Hematopoietic multipotent progenitor cell treated with erythropoietin and hydrocortisone succinate and interleukin-3 and kit ligand, for 15 days (in vitro differentiated cells): ENCODE data around the gene ACACA.
A peak's percentile ranks its signal among the peaks of the same experiment; 100 is the strongest.
"Not testable (repeated sequence)": the region's sequence is repeated elsewhere in the genome, so short reads cannot be mapped to it uniquely, and the experiment has no call there.

Experiments used
- DNase-seq: peaks from one replicate; pipeline ENCODE4 v3.0.0-alpha.2; 2015; ENCODE audit warnings: low spot score

The ACACA gene

DNA sequence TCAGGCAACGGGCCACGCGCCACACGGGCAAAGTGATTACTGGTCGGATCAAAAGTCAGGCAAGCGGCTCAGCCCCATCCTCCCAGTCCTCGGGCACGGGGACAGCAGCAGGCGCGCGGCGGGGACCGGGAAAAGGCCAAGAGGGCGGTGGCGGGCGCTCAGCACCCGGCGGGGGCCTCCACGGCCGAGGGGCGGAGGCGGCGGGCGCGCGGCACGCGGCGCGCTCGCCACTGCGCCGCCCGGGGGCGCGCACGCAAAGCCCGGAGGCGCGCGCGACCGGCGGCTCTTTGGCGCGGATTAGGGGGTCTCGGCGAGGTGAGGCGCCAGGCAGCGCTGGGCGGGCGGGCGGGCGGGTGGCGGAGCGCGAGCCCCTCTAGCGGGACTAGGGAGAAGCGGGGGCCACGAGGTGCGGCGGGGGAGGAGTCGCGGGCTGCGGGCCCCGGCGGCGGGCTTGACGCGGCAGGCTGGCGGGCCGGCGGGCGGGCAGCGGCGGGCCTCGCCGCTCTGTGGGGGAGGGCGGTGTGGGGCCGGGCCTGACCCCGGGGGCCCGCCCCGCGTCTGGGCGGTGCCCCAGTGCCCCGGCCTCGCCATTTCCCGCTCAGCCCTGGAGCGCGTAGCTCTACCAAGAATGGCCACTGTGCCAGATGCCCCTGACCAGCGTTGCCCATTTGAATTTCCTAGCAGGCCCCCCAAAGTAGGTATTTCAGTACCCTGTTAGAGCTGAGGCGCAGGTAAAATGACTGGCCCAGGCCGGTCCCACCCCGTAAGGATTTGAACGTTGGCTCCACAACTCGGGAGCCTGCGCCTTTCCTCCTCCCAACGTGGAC, at the start of gene ACACA, which contains the start of gene TADA2A:
ACACA (minus strand) TSS at position 202 of the 827 bp plus-strand sequence. CDS start 537 bp downstream, outside the sequence.
TADA2A (plus strand) TSS at position 252 of the 827 bp plus-strand sequence. CDS start 4,480 bp downstream, outside the sequence.
- DNase-seq = peak; percentile 70

DNA sequence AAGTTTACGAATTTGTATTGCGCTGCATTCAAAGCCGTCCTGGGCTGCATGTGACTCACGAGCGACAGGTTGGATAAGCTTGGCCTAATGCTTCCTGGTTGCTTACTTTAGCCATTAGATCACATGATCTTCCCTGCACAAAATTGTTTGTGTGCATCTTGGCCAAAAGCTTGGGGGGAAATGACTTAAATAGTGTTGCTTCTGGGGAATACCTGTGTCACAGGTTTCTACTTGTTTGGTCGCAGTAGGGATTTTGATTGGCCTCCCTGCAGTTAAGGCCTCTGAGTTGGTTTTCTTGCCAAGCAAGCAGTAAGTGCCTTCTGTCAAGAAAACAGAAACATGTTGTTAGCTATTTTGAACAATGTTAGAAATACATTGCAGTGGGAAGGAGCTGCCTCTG, 43.5 kb upstream of the ACACA start:
- no peak for DNase-seq

DNA sequence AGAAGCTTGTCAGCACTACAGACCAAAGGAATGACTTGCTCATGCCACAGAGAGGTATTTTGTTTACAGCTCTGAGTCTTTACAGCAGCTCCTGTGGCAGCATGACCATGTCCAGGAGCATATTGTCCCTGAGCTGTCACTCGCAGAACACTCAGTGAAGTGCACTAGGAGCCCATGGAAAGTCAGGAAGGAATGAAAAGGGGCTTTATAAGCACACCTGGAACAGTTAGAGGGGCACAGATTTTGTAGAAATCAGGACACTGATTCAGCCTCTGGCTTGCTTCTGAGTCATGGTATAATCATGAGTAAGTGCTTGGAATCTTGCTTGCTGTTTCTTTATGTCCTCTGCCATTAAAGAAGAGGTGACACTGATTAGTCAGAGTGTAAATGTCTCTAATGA, 41.0 kb upstream of the ACACA start:
- DNase-seq = no peak

DNA sequence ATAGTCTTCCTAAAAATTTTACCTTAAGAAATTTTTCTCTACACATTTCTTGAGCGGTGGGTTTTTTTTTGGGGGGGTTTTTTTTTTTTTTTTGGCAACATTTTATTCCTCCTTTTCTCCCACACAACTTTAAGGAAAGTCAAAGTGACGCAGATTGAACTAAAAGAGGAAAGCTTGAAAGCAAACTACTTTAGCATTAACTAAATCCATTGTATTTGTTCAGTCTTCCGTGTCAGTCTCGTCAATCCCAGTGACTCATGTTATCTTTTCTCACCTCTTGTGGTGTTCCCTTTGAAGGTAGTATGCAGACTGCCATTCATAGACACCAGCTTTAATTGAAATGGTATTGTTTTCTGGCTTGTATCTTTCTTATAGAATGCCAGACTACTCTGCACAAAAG, 39.4 kb upstream of the ACACA start:
- DNase-seq = no peak

DNA sequence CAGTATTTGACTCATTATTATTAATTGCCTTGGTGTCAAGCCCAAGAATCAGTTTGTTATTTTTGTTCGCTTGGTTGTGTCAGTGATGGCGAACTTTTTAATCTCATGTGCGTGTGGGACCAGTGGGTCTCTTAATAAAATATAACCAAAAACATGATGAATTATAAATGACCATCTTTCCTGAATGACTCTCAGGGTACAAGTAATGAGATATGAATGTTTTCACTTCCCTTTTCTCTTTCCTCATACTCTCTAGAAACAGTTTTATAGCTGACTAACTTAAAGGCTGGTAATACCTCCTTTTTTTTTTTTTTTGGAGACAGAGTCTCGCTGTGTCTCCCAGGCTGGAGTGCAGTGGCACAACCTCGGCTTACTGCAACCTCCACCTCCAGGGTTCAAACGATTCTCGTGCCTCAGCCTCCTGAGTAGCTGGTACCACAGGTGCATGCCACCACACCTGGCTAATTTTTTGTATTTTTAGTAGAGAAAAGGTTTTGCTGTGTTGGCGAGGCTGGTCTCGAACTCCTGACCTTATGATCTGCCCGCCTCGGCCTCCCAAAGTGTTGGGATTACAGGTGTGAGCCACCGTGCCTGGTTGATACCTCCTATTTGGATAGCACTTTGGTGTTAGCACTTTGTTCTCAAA, 34.9 kb upstream of the ACACA start:
- DNase-seq = not testable (repeated sequence)

DNA sequence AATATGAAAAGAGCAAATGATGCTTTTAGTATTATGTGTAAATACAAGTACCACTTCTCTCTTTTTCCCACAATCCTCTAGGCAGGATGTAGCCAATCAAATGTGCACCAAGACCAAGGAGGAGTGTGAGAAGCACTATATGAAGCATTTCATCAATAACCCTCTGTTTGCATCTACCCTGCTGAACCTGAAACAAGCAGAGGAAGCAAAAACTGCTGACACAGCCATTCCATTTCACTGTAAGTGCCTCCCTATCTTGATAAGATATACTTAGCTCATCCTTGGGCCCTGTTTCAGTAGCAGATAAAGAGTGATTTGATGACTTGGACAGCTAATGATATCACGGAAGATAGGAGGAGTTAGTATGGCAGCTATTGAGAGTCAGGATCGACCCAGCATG, 33.8 kb upstream of the ACACA start:
- DNase-seq = no peak

DNA sequence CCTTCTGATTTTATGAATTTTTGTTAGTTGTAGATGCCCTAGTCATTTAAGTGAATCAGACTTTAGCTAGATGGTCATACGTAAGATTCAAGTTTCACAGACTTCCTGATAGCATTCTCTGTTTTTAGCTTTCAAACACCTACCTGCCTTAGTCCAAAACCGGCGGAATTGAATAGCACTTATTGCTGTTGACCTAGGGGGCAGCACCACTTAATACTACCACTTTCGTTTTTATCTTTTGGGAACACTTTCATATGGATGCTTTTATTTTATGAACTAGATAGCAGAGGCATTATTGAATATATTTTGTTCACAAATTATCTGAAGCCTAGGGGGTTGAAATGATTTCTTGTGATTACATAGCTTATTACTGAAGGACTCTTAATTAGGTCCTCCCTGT, 31.5 kb upstream of the ACACA start:
- no peak for DNase-seq

DNA sequence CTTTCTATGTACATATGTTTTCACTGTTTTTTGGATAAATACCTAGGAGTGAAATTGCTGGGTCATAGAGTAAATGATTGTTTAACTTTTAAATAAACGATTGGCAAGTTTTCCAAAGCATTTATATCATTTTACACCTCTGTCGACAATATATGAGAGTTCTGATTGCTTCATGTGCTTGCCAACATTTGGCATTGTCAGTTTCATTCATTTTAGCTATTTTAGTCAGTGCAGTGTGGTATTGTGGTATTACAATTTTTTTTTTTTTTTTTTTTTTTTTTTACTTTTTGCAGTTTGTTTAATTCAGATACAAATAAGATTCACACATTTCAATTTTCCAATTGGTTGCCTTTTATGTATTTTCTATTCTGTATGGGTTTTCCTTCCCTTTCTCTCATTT, 26.0 kb upstream of the ACACA start:
- no peak for DNase-seq

DNA sequence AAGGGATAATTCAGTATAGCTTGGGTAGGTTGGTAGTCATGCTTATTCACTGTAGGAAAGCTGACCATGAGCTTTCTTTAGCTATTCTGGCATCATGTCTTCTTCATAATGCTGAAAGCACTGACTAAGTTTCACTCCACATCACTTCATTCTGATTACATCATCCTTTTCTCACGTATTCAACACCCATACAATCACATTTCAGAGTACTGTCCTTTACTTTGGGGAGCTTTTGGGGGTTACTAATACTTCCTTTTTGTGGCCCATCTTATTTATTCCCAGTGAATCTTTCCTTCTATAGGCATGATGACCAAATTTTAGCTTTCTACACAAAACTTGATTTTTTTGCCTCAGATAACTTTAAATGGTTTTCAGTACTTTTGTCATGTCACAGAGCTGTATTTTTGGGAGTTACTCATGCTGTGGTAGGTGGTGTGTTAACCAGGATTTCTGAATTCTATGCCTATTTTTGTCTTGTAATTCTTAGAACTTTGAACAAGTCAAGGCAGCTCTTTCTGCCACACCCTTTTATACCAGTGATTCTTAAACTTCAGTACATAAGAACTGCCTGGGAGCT, 23.5 kb upstream of the ACACA start:
- DNase-seq = no peak

DNA sequence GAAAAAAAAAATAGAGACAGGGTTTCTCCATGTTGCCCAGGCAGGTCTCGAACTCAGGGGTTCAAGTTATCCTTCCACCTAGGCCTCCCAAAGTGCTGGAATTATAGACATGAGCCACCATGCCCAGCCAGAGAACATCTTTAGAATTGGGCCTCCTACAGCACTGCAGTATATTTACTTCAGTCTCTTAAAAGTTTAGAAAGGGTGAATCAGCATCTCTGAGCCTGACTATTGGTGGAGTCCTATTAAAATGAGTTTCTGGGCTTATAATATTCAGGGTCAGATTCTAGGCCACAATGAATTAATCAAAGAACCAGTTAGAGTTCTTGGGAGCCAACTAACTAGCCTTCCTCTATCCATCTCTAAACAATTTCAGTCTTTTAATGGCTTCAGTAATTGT, 22.8 kb upstream of the ACACA start:
- DNase-seq = no peak

DNA sequence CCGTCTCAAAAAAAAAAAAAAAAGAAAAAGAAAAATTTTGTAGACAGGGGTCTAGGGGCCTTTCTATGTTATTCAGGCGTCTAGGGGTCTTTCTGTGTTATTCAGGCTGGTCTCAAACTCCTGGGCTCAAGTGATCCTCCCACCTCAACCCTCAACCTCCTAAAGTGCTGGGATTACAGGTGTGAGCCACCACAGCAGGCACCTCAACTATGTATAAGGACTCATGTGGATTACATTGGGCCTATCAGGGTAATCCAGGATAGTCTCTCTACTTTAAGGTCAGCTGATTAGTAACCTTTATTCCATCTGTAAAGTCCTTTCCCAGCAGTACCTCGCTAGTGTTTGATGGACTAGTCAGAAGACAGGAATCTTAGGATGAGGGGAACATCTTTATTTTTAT, 22.4 kb upstream of the ACACA start:
- DNase-seq = no peak

DNA sequence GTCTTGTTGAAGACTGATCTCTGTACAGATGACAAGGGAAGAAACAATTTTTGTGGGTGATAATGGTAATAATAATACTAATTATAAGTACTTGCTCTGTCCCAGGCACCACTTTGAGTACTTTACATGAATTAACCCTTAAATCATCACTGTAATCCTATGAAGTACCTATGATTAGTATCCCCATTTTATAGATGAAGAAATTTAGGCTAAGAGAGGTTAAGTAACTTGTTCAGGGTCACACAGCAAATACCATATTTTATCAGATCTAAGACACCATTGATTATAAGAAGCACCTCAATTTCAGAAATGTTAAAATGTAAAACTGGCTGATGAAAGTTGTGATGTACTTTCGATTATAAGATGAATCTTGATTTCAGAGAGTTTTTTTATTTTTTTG, 18.6 kb upstream of the ACACA start:
- DNase-seq = no peak

DNA sequence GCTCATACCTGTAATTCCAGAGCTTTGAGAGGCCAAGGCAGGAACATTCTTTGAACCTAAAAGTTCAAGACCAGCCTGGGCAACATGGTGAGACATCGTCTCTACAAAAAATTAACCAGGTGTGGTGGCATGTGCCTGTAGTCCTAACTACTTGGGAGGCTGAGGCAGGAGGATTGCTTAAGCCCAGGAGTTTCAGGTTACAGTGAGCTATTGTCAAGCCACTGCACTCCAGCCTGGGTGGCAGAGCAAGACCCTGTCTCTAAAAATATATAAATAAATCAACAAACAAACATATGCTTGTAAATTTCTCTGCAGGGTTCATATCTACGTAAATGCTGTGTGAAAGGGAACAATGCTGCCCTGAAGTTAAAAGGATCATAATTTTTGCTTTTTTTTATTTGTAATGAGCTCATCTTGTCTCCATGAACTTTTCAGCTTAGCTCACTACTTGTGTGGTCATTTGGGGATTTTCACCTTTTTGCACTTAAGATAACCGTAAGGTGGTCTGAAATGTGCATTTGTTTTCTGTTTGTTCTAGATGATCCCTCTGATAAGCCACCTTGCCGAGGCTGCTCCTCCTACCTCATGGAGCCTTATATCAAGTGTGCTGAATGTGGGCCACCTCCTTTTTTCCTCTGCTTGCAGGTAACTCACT, 16.5 kb upstream of the ACACA start:
- no peak for DNase-seq

DNA sequence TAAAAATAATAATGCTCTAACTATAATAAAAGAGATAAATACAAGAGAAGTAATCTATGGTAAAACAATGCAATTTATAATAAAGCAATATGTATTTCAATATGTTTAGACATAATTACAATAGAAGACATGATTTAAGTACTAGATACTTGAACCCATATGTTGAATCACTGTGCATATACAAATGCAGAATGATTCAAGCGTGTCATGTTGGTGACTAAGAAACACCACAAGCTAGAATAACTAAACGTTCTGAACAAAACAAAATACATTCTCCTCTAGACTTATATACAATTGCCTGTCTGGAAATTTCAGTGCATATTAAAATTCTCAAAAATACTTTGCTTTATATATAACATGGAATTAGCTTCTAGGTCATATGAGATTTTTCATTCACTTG, 11.2 kb upstream of the ACACA start:
- no peak for DNase-seq

DNA sequence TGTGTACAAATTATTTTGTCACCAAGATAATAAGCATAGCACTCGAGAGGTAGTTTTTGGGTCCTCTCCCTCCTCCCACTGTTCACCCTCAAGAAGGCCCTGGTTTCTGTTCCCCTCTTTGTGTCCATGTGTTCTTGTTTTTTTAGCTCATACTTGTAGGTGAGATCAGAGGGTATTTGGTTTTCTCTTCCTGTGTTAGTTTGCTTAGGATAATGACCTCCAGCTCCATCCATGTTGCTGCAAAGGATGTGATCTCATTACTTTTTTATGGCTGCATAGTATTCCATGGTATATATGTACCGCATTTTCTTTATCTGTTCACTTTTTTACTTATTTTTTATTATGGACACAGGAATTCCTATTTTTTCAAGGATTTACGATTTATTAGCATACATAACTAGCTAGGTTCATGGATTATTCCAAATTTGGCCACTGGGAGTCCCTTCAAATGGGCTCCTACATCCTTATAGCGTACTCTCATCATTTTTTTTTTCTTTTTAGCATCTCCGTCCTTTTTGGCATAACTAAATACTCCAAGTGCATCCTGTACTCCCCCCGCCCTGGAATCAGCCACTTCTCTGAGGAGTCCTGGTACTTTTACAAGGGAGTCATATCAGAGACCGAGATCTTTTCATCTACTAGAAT, 7.4 kb upstream of the ACACA start:
- DNase-seq = no peak

DNA sequence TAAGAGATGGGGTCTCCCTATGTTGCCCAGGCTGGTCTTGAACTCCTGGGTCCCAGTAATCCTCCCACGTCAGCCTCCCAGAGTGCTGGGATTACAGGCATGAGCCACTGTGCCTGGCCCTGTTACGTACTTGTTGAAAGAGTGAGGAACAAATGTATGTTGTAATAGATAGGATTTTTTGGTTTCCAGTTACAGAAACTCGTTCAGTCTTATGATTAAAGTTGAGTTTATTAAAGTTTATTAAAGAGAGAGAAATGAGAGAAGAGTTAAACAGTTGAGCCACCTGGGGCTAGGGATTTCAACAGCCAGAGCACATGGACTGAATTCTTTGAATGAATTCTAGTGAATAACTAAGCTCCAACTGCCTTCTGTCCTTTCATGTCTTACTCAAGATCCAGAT, 3.7 kb upstream of the ACACA start:
- DNase-seq = no peak

DNA sequence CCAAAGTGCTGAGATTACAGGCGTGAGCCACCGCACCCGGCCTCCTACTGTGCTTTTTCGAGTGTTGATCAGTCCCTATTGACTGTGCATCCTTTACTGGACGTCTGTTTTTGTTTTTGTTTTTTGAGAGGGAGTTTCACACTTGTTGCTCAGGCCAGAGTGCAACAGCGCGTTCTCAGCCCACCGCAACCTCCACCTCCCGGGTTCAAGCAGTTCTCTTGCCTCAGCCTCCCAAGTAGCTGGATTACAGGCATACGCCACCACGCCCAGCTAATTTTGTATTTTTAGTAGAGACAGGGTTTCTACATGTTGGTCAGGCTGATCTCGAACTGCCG, 1.5 kb upstream of the ACACA start:
- DNase-seq = not testable (repeated sequence)

DNA sequence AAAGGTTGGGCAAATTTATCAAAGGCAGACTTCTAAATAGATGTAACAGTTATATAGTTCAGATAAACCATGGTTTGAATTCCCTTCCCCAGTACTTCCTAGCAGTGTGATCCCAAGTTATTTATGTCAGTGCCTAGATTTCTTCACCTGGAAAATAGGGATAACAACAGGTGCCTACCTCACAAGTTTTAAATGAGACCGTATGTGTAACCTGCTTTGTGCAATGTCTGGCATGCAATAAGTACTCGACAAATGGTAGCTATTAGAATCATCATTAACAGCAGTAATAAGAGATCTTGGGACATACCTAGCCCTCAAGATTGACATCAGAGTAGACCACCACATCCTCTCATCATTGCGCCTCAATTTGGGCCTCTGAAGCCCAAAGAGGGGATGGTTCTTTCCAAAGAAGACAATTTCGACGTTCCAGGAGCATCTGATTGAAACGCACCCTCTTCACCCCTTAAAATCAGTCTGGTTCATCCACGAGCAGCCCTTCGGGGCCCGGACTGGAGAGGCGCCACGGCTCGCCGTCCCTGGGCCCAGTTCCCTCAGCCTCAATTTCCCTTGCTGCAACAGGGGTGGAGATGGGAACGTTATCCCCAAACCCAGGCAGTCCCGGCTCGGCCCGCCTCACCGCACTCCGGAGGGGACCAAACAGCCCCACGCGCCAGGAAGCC, 541 bp downstream of the ACACA start:
- no peak for DNase-seq

DNA sequence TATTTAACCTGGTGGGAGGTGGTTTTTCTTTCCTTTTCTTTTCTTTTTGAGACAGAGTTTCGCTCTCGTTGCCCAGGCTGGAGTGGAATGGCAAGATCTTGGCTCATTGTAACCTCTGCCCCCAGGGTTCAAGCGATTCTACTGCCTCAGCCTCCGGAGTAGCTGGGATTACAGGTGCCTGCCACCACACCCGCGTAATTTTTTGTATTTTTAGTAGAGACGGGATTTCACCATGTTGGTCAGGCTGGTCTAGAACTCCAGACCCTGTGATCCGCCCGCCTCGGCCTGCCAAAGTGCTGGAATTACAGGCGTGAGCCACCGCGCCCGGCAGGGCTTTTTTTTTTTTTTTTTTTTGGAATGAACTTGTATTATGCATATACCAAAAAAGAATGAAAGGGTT, 1.1 kb downstream of the ACACA start:
- DNase-seq = not testable (repeated sequence)

DNA sequence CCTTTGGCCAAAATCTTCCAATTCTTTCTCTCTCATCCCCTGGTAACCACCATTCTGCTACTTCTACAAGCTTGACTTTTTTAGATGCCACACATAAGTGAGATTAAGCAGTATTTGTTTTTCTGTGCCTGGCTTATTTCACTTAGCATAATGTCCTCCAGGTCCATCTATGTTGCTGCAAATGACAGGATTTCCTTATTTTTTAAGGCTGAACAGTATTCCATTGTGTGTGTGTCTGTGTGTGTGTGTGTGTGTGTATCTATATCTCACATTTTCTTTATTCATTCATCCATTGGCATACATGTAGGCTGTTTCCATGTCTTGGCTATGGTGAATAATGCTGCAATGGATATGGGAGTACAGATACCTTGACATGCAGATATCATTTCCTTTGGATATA, 6.1 kb downstream of the ACACA start:
- DNase-seq = no peak

DNA sequence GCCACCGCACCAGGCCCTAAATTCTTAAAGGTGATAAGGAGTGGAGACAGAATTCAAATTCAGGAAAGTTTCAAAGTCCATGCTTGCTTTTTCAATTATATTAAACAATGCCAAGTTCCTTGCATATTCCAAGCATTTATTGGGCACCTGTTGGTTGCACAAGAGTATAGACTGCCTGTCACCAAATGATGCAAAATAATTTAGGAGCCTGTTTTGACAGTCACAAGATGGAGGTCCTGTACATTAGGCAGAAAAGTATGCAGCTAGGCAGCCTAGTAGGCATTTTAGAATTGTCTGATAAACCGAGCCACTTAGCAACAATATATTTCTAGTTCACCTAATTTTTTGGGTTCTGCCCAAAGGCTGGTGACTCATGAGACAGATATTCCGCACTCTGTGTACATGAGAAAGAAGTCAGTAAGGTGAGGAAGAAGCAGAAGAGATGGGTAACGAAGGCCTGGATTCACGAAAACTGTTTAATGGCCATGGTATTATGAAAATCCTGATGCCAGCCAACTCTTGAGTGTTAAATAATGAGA, 7.3 kb downstream of the ACACA start:
- no peak for DNase-seq
